ENCODE data around the gene KLHL17.
"Not testable (repeated sequence)": the region's sequence is repeated elsewhere in the genome, so short reads cannot be mapped to it uniquely, and the experiment has no call there.

Gene KLHL17

DNA sequence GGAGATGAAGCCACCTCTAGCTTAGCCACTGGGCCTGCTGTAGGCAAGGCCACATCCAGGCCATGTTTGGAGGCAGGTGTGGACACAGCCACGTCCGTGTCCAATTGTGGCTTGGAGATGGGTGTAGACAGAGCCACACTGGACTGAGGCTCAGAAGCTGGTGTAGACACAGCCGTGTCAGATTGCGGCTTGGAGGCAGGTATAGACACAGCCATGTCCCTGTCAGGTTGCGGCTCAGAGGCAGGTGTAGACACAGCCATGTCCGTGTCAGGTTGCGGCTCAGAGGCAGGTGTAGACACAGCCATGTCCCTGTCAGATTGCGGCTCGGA lies 19.3 kb downstream of the KLHL17 start:
- H3K9me3 ChIP-seq (ENCODE audit: control insufficient read depth, low read length), result no peaks in the 10 kb centered on the region
- peaks cover 4% of the 10 kb centered on the region for H3K4me1 ChIP-seq (ENCODE audit: control insufficient read depth, insufficient read depth, low read length)
- no peak overlapping the region for H3K4me3 ChIP-seq (ENCODE audit: low read length)
- peaks cover 25% of the 10 kb centered on the region for H3K27me3 ChIP-seq (ENCODE audit: control insufficient read depth, insufficient read depth, low read length)
- H3K9ac ChIP-seq (ENCODE audit: low read length), result no peak overlapping the region
- no peaks in the 10 kb centered on the region for H3K36me3 ChIP-seq (ENCODE audit: control insufficient read depth, insufficient read depth, low read length)

DNA sequence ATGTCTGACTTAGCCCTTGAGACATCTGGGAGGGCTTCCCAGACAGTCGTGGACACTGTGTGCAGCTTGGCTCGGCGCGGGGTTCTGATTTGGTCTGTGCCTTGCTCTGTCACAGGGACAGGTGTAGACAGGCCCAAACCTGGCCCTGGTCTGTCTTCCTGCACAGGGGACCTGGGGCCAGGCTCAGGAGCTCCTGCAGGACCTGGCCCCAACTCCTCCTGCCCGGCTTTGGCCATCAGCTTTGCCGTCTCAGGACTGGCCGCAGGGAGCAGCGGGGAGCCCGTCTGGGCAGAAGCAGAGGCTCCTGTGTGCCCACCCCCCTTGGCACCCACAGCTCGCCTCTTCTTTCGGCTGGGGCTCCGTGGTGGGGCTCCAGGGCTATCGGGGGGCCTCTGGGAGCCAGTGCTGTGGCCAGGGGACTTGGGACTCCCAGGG lies 19.8 kb downstream of the KLHL17 start:
- Histone ChIP-seq H3K36me3 (ENCODE audit: control insufficient read depth, insufficient read depth, low read length) (no peaks in the 10 kb centered on the region), H3K9ac (ENCODE audit: low read length) (no peak overlapping the region), H3K27me3 (ENCODE audit: control insufficient read depth, insufficient read depth, low read length) (peaks cover 25% of the 10 kb centered on the region), H3K9me3 (ENCODE audit: control insufficient read depth, low read length) (no peaks in the 10 kb centered on the region), H3K4me3 (ENCODE audit: low read length) (no peak overlapping the region), H3K4me1 (ENCODE audit: control insufficient read depth, insufficient read depth, low read length) (peaks cover 4% of the 10 kb centered on the region)

DNA sequence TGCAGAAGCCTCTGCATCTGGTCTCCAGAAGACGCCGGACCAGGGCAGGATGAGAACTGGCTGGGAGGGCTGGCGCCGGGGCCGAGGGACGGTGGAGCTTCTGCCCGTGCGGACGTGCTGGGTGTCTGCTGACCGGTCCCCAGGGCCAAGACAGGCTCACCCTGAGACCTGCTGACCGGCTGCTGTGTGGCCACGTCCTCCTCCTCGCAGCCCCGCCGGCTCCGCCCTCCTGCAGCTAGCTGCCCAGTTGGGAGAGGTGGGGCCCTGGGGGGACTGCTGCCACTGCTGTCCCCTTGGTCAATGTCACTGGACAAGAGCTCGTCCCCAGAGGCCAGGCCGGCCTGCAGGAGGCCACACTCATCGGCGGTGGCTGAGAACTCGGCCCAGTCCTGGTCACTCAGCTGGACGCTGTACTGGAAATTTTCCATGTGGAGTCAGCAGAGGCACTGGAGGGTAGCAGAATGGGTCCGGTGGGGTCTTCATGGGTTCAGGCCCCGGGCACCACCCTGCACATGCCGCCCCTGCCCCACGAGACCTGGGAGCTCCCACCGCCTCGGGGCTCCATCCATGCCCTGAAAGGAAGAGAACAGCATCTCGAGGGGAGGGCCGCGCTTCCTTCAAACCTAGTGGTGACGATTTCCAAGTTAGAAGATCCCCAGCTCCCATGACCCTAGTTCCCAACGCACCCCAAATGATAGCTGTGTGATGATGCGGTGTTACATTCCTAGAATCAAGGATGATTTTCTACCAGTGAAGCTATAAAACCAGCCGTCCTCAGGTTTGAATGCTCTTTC lies 20.4 kb downstream of the KLHL17 start:
- peaks cover 4% of the 10 kb centered on the region for H3K4me1 ChIP-seq (ENCODE audit: control insufficient read depth, insufficient read depth, low read length)
- H3K36me3 ChIP-seq (ENCODE audit: control insufficient read depth, insufficient read depth, low read length), result no peaks in the 10 kb centered on the region
- peaks cover 28% of the 10 kb centered on the region for H3K27me3 ChIP-seq (ENCODE audit: control insufficient read depth, insufficient read depth, low read length)
- no peaks in the 10 kb centered on the region for H3K9me3 ChIP-seq (ENCODE audit: control insufficient read depth, low read length)
- H3K4me3 ChIP-seq (ENCODE audit: low read length), result no peak overlapping the region
- no peak overlapping the region for H3K9ac ChIP-seq (ENCODE audit: low read length)

DNA sequence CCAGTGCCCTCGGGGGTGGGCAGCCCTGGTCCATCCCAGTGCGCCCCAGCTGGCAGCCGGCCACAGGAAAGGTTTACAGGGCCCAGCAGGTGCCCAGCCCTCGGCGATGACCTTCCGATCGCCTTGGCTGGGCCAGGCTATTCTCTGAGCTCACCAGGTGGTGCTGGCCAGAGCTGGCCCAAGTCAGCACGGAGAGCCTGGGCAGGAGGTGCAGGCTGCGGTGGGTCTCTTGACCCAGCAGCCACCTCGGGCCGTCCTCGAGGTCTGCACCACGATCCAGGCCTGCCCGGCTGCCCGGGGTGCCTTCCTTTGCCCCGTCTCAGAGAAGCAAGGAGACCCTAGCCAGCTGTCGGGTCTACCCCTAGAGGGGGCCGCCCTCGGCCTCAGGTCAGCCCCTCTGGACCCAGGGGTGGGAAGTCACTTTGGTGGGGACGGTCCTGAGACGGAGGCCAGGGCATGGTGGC lies 21.1 kb downstream of the KLHL17 start:
- H3K4me3 ChIP-seq (ENCODE audit: low read length), result no peak overlapping the region
- H3K9ac ChIP-seq (ENCODE audit: low read length), result no peak overlapping the region

DNA sequence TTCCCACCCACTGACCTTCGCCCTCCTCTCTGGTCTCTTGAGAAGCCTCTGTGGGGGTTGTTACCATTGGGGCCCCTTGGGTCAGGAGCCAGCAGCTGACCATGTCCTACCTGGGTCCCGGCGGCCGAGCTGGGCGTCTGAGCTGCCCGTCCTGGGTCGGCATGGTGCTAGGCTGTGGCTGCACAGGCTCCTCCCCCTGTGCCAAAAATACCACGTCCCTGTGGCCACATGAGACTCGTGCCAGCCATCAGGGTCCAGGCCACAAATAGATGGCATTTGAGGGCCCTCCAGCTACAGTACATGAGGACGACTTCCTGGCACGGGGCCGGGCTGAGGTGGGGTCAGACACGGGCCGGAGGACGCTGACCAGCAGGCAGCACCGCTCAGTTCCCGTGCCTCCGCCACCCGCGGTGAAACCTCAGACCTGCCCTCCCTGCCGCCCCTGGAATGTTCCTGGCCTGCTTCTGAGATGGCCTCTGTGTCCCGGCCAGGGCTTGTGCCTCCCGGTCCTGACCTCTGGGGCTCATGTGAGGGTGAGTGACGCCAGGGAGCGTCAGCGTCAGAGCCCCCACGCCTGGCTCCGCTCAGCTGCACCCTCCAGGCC lies 21.7 kb downstream of the KLHL17 start, which contains the start of gene PERM1:
Gene PERM1 (minus strand): TSS at position 139 of the 604 bp plus-strand sequence. CDS start 1,064 bp downstream, outside the sequence.
- Histone ChIP-seq H3K9me3 (ENCODE audit: control insufficient read depth, low read length) (no peaks in the 10 kb centered on the region), H3K4me3 (ENCODE audit: low read length) (no peak within 1 kb of the TSS), H3K4me1 (ENCODE audit: control insufficient read depth, insufficient read depth, low read length) (no peaks in the 10 kb centered on the region), H3K9ac (ENCODE audit: low read length) (no peak within 1 kb of the TSS), H3K27me3 (ENCODE audit: control insufficient read depth, insufficient read depth, low read length) (peaks cover 28% of the 10 kb centered on the region), H3K36me3 (ENCODE audit: control insufficient read depth, insufficient read depth, low read length) (no peaks in the 10 kb centered on the region)

More for the DNA sequence above, 21.1 kb downstream of the KLHL17 start:
- H3K4me1 ChIP-seq (ENCODE audit: control insufficient read depth, insufficient read depth, low read length), result no peaks in the 10 kb centered on the region
- H3K36me3 ChIP-seq (ENCODE audit: control insufficient read depth, insufficient read depth, low read length), result no peaks in the 10 kb centered on the region
- H3K27me3 ChIP-seq (ENCODE audit: control insufficient read depth, insufficient read depth, low read length), result peaks cover 28% of the 10 kb centered on the region
- no peaks in the 10 kb centered on the region for H3K9me3 ChIP-seq (ENCODE audit: control insufficient read depth, low read length)

DNA sequence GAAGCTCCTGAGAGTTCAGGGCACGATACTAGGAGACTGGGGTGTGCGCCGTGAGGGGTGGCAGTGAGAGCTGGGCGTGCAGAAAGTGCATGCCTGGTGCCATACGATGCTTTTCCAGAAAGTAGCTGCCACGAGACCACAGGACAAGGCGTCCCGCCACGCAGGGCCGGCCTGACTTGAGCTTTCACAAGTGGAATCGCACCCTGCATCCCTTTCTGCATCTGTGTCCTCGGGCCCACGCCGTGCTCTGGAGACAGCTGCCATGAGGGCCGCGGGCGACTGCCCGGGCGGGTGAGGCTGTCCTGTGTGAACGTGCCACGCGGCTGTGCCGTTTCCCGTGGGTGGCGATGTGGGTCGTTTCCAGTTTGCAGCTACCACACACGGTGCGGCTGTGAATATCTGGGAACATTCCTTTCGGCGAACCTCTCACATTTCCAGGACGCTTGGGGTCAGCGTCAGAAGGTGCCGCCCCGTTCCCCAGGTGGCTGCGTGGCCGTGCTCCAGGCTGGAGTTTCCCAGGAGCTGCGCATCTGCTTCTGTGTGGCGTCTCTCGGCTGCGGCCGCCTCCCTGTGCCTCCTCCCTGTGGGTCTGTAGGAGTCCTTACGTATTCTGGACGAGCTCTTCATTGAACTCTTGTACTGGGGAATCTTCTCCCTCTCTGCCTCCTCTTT lies 22.5 kb downstream of the KLHL17 start:
- Histone ChIP-seq H3K9ac (ENCODE audit: low read length) (no peak overlapping the region), H3K27me3 (ENCODE audit: control insufficient read depth, insufficient read depth, low read length) (peaks cover 28% of the 10 kb centered on the region), H3K4me1 (ENCODE audit: control insufficient read depth, insufficient read depth, low read length) (no peaks in the 10 kb centered on the region), H3K9me3 (ENCODE audit: control insufficient read depth, low read length) (no peaks in the 10 kb centered on the region), H3K36me3 (ENCODE audit: control insufficient read depth, insufficient read depth, low read length) (no peaks in the 10 kb centered on the region), H3K4me3 (ENCODE audit: low read length) (no peak overlapping the region)

DNA sequence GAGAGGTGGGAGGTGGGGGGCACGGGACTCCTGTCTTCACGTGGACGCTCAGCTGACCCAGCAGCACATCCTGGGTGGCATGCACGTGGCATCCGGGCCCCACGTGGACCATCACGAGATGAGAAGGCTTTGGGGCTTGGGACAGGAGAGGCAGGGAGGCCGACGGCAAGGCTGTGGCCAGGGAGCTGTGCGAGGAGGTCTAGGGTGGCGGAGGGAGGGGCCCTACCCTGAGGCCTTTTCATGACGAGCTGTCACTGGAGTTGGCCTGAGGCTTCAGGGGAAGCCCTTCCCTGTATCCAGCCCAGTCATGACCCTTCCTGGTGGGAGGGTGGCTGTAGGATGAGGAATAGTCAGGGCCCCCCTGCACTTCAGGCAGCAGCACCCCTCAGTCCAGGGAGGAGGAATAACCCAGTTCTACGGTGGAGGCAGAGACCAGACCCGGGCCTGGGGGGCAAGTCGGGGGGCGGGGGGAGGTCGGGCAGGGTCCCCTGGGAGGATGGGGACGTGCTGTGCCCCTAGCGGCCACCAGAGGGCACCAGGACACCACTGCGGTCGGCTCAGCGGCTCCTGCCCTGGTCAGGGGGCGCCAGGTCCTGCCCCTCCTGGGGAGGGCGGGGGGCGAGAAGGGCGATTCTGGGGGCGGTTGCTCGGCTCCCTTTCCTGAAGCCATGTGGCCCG lies 23.6 kb downstream of the KLHL17 start:
- Histone ChIP-seq H3K36me3 (ENCODE audit: control insufficient read depth, insufficient read depth, low read length) (no peaks in the 10 kb centered on the region), H3K4me3 (ENCODE audit: low read length) (no peak overlapping the region), H3K9me3 (ENCODE audit: control insufficient read depth, low read length) (no peaks in the 10 kb centered on the region), H3K9ac (ENCODE audit: low read length) (no peak overlapping the region), H3K27me3 (ENCODE audit: control insufficient read depth, insufficient read depth, low read length) (peaks cover 28% of the 10 kb centered on the region), H3K4me1 (ENCODE audit: control insufficient read depth, insufficient read depth, low read length) (no peaks in the 10 kb centered on the region)

DNA sequence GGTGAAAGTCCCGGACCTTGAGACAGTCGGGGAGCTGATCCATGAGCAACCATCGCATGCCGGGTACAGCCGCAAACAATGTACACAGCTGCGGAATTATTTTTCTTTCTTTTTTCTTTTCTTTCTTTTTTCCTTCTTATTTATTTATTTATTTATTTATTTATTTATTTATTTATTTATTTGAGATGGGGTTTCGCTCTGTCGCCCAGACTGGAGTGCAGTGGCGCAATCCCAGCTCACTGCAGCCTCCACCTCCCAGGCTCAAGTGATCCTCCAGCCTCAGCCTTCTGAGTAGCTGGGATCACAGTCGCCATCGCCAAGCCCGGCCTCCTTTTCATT lies 24.1 kb downstream of the KLHL17 start:
- Histone ChIP-seq H3K9ac (ENCODE audit: low read length) (no peak overlapping the region), H3K4me3 (ENCODE audit: low read length) (no peak overlapping the region), H3K9me3 (ENCODE audit: control insufficient read depth, low read length) (no peaks in the 10 kb centered on the region), H3K4me1 (ENCODE audit: control insufficient read depth, insufficient read depth, low read length) (no peaks in the 10 kb centered on the region), H3K27me3 (ENCODE audit: control insufficient read depth, insufficient read depth, low read length) (peaks cover 28% of the 10 kb centered on the region), H3K36me3 (ENCODE audit: control insufficient read depth, insufficient read depth, low read length) (no peaks in the 10 kb centered on the region)

DNA sequence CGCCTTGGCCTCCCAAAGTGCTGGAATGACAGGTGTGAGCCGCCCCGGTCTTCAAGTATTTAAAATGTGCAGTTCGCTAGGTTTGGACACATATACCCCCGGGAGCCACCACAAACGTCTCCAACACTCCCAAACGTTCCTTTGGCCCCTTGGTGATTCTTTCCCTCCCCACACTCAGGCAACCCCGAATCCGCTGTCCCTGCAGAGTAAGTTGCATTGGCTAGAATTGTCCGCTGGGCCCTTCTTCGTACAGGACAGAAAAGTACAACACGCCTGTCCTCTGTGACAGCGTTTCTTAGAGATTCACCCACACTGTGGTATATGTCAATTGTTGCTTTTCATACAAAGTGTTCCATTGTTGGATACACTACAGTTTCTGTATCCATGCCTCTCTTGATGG lies 24.7 kb downstream of the KLHL17 start:
- no peak overlapping the region for H3K9ac ChIP-seq (ENCODE audit: low read length)
- peaks cover 28% of the 10 kb centered on the region for H3K27me3 ChIP-seq (ENCODE audit: control insufficient read depth, insufficient read depth, low read length)
- no peaks in the 10 kb centered on the region for H3K4me1 ChIP-seq (ENCODE audit: control insufficient read depth, insufficient read depth, low read length)
- H3K4me3 ChIP-seq (ENCODE audit: low read length), result no peak overlapping the region
- no peaks in the 10 kb centered on the region for H3K36me3 ChIP-seq (ENCODE audit: control insufficient read depth, insufficient read depth, low read length)
- H3K9me3 ChIP-seq (ENCODE audit: control insufficient read depth, low read length), result no peaks in the 10 kb centered on the region

DNA sequence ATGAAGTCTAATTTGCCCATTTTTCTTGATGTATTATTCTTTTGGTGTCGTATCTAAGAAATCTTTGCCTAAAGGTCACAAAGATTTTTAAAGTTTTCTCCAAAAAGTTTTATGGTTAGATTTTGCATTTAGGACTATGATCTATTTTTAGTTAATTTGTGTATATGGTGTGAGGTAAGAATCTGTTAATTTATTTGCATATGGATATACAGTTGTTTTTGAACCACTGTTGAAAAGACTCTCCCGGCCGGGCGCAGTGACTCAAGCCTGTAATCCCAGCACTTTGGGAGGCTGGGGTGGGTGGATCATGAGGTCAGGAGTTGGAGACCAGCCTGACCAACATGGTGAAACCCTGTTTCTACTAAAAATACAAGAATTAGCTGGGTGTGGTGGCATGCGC lies 27.7 kb downstream of the KLHL17 start:
- not testable (repeated sequence) for H3K9me3 ChIP-seq (ENCODE audit: control insufficient read depth, low read length); H3K36me3 ChIP-seq (ENCODE audit: control insufficient read depth, insufficient read depth, low read length); H3K4me3 ChIP-seq (ENCODE audit: low read length); H3K9ac ChIP-seq (ENCODE audit: low read length); H3K4me1 ChIP-seq (ENCODE audit: control insufficient read depth, insufficient read depth, low read length)
- peaks cover 13% of the 10 kb centered on the region for H3K27me3 ChIP-seq (ENCODE audit: control insufficient read depth, insufficient read depth, low read length)

DNA sequence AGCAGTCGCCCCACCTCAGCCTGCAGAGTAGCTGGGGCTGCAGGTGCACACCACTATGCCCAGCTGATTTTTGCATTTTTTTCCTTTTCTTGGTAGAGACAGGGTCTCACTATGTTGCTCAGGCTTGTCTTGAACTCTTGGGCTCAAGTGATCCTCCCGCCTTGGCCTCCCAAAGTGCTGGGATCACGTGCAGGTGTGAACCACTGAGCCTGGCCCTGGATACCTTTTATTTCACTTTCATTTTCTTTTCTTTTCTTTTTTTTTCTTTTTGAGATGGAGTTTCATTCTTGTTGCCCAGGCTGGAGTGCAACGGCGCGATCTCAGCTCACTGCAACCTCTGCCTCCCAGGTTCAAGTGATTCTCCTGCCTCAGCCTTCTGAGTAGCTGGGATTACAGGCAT lies 30.9 kb downstream of the KLHL17 start:
- not testable (repeated sequence) for H3K36me3 ChIP-seq (ENCODE audit: control insufficient read depth, insufficient read depth, low read length); H3K4me3 ChIP-seq (ENCODE audit: low read length); H3K4me1 ChIP-seq (ENCODE audit: control insufficient read depth, insufficient read depth, low read length); H3K27me3 ChIP-seq (ENCODE audit: control insufficient read depth, insufficient read depth, low read length); H3K9ac ChIP-seq (ENCODE audit: low read length); H3K9me3 ChIP-seq (ENCODE audit: control insufficient read depth, low read length)

DNA sequence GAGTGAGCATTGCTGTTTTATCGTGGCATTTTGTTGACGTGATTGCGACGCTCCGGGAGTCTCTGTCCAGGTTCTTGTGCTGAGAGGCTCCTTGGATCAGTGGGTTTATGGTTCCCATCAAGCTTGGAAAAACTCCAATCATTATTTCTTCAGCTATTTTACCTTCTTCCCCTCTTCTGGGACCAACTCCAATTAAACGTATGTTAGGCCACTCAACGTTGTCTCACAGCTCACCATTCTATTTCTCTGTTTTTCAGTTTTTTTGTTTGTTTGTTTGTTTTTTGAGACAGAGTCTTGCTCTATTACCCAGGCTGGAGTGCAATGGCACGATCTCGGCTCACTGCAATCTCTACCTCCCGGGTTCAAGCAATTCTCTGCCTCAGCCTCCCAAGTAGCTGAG lies 31.5 kb downstream of the KLHL17 start:
- H3K4me3 ChIP-seq (ENCODE audit: low read length), result no peak overlapping the region
- H3K36me3 ChIP-seq (ENCODE audit: control insufficient read depth, insufficient read depth, low read length), result no peaks in the 10 kb centered on the region
- H3K9me3 ChIP-seq (ENCODE audit: control insufficient read depth, low read length), result no peaks in the 10 kb centered on the region
- peaks cover 11% of the 10 kb centered on the region for H3K27me3 ChIP-seq (ENCODE audit: control insufficient read depth, insufficient read depth, low read length)
- no peaks in the 10 kb centered on the region for H3K4me1 ChIP-seq (ENCODE audit: control insufficient read depth, insufficient read depth, low read length)
- H3K9ac ChIP-seq (ENCODE audit: low read length), result no peak overlapping the region
